HepG2 (cell line): ENCODE measurements around the gene HEXD. TPM values are rescaled to one million over a fixed set of nuclear protein-coding genes. Genes with fewer than 3 reads are reported as not detected.
"Not testable (repeated sequence)": the region's sequence is repeated elsewhere in the genome, so short reads cannot be mapped to it uniquely, and the experiment has no call there.

Source experiments
- ATAC-seq: fragments of 200-7000 bp; cut with Tn5 transposase; 3 replicates; pipeline ENCODE4 v1.9.1; 2020; ENCODE audit warnings: mild to moderate bottlenecking, moderate library complexity
- BruUV-seq: library from RNA; stranded (reverse); fragments of 400-500 nt; replicated peaks from 2 replicates; lab custom pipeline; 2021; lab: Mats Ljungman, UMichigan
- CTCF ChIA-PET: fragments of 300-600 bp; formaldehyde crosslinking; extraction: SDS; loops from one replicate; lab custom pipeline; 2021; ENCODE audit warnings: low total read pairs, inconsistent platforms, low intra/inter-chr PET ratio; lab: Yijun Ruan, JAX
- POLR2A ChIA-PET: fragments of 350-600 bp; sonication (Branson Sonifier 250); formaldehyde crosslinking; loops from one replicate; lab custom pipeline; 2020; ENCODE audit warnings: antibody characterized with exemption, inconsistent platforms; lab: Yijun Ruan, JAX
- DNase-seq: peaks from one replicate; pipeline ENCODE4 v3.0.0-alpha.2; 2015; ENCODE audit warnings: low spot score
- FAIRE-seq: peaks from 3 replicates; lab custom pipeline; 2011; peaks lifted over from hg19 to GRCh38; lab: Jason Lieb, UNC
- H2AFZ ChIP-seq: one replicate; pipeline ENCODE4 v1.6.1; 2011; ENCODE audit warnings: low read length, inconsistent platforms
- H3K27ac ChIP-seq: fragments of 300-600 bp; 3 replicates; pipeline ENCODE4 v1.8.0; 2011; ENCODE audit warnings: mixed run types, mild to moderate bottlenecking, mixed read lengths, low read length, inconsistent platforms; ENCODE audit not compliant: insufficient read depth; ENCODE audit errors: extremely low read length
- H3K27me3 ChIP-seq, 2 experiments: fragments of 200-600 bp in 1 of 2; 2 replicates in 1 of 2; 3 replicates in 1 of 2; pipeline versions ENCODE4 v1.6.0 to v1.8.0; 2011; ENCODE audit warnings: low read length in 2 of 2, mild to moderate bottlenecking in 2 of 2, moderate library complexity in 2 of 2, inconsistent platforms in 1 of 2; ENCODE audit not compliant: insufficient read depth in 2 of 2, control insufficient read depth in 1 of 2
- H3K36me3 ChIP-seq, 2 experiments: fragments of 200-600 bp in 1 of 2; replicated peaks in 1 of 2; 2 replicates in 1 of 2; 3 replicates in 1 of 2; pipeline versions ENCODE4 v1.5.1 to v1.8.0; 2011; ENCODE audit warnings: low read length in 2 of 2, inconsistent platforms in 1 of 2; ENCODE audit not compliant: insufficient read depth in 2 of 2, control insufficient read depth in 1 of 2
- H3K4me1 ChIP-seq: 2 replicates; pipeline ENCODE4 v1.5.1; 2012; ENCODE audit warnings: low read length, inconsistent platforms; ENCODE audit not compliant: insufficient read depth
- H3K4me2 ChIP-seq: 2 replicates; pipeline ENCODE4 v1.6.0; 2011; ENCODE audit warnings: low read depth, low read length, inconsistent platforms
- H3K4me3 ChIP-seq, 3 experiments: fragments of 200-600 bp in 1 of 3; sonication (generic), shearing (Covaris generic) in 1 of 3; replicated peaks in 1 of 3; 2 replicates each; pipeline ENCODE4 v1.5.1; 2011 to 2016; ENCODE audit warnings: low read length in 3 of 3, inconsistent platforms in 2 of 3, low read depth in 2 of 3, mild to moderate bottlenecking in 2 of 3, control low read depth in 1 of 3, mixed read lengths in 1 of 3; ENCODE audit not compliant: insufficient read depth in 1 of 3
- H3K79me2 ChIP-seq: one replicate; pipeline ENCODE4 v1.6.1; 2011; ENCODE audit warnings: low read length, inconsistent platforms; ENCODE audit not compliant: insufficient read depth
- H3K9ac ChIP-seq: 2 replicates; pipeline ENCODE4 v1.6.0; 2011; ENCODE audit warnings: mild to moderate bottlenecking, low read depth, low read length, inconsistent platforms; ENCODE audit not compliant: insufficient read depth
- H3K9me3 ChIP-seq: 2 replicates; pipeline ENCODE4 v1.5.1; 2012; ENCODE audit warnings: mild to moderate bottlenecking, low read length
- H4K20me1 ChIP-seq: 2 replicates; pipeline ENCODE4 v1.6.0; 2011; ENCODE audit warnings: inconsistent platforms, mild to moderate bottlenecking, low read length, moderate library complexity; ENCODE audit not compliant: insufficient read depth
- ASH2L ChIP-seq: fragments of 300-600, 200-600 bp; sonication (generic); IDR thresholded peaks from 2 replicates; pipeline ENCODE4 v1.7.0; 2017; ENCODE audit warnings: low read depth, mild to moderate bottlenecking, moderate library complexity, mixed read lengths, low read length; ENCODE audit not compliant: insufficient read length
- BCL6 ChIP-seq: IDR thresholded peaks from 2 replicates; pipeline ENCODE4 v1.6.1; 2016; ENCODE audit warnings: missing genetic modification reagents, missing compliant biosample characterization
- PAXIP1 ChIP-seq: sonication (generic); formaldehyde crosslinking; conservative IDR thresholded peaks from 2 replicates; pipeline ENCODE4 v1.4.0; 2020; ENCODE audit warnings: mild to moderate bottlenecking, missing genetic modification reagents, moderate library complexity
- RARA ChIP-seq: IDR thresholded peaks from 2 replicates; pipeline ENCODE4 v1.6.1; 2016; ENCODE audit warnings: missing genetic modification reagents, missing compliant biosample characterization
- SOX13 ChIP-seq, 3 experiments: fragments of 450-650 bp in 1 of 3; sonication (generic) in 1 of 3; formaldehyde crosslinking in 1 of 3; IDR thresholded peaks in 2 of 3; conservative IDR thresholded peaks in 1 of 3; 2 replicates each; pipeline versions ENCODE4 v1.5.0 to v1.6.1; 2016 to 2020; ENCODE audit warnings: antibody characterized with exemption in 1 of 3, mild to moderate bottlenecking in 1 of 3, missing compliant biosample characterization in 1 of 3, missing genetic modification reagents in 1 of 3, moderate library complexity in 1 of 3
- SOX6 ChIP-seq, 2 experiments: fragments of 450-650 bp in 1 of 2; sonication (generic) in 1 of 2; formaldehyde crosslinking in 1 of 2; IDR thresholded peaks; 2 replicates each; pipeline versions ENCODE4 v1.4.0 to v1.6.1; 2017 to 2020; ENCODE audit warnings: antibody characterized with exemption in 1 of 2, mild to moderate bottlenecking in 1 of 2, missing genetic modification reagents in 1 of 2
- WGBS: methylation state at CpG from one replicate; pipeline ENCODE4 v1.1.6; 2017; ENCODE audit warnings: low lambda C conversion rate; 5-methylcytosine and 5-hydroxymethylcytosine counted together
- in situ Hi-C: cut with HindIII; loops from 2 replicates; pipeline ENCODE4 v1.10.0; 2017; ENCODE audit warnings: low pct_unique_long_range_greater_than_20kb; ENCODE audit not compliant: extremely low pct_ligation_motif_present
- intact Hi-C: fragments of 100-400 bp; cut with micrococcal nuclease; formaldehyde crosslinking; loops from one replicate; pipeline ENCODE4 v1.10.0; 2022; ENCODE audit not compliant: unreplicated experiment
- polyA plus RNA-seq, 8 experiments: library from polyadenylated mRNA; depleted of rRNA in 3 of 8; stranded (reverse) in 7 of 8; unstranded in 1 of 8; fragments of >200 nt; fragmentation: Illumina TruSeq in 4 of 8; extraction: Trizol in 4 of 8; gene quantifications; 2 replicates each; pipeline versions ENCODE4 v1.2.1 to v1.2.3, GENCODE V29; 2011 to 2016; ENCODE audit warnings: low read depth in 4 of 8, missing spikeins in 1 of 8, mixed read lengths in 1 of 8; ENCODE audit not compliant: insufficient read depth in 1 of 8
- total RNA-seq, 5 experiments: library from RNA; depleted of rRNA; stranded (reverse); fragments of >200 nt; fragmentation: Illumina TruSeq; extraction: Trizol; gene quantifications; 2 replicates each; pipeline ENCODE4 v1.2.3, GENCODE V29; 2016; ENCODE audit warnings: low read depth in 1 of 5
- TF ChIP-seq, protein P1 (sequence below): sonication (generic); formaldehyde crosslinking; IDR thresholded peaks from 2 replicates; pipeline ENCODE4 v1.4.0; 2020; ENCODE audit warnings: missing genetic modification reagents, mild to moderate bottlenecking, borderline replicate concordance

Gene HEXD
- total and polyA plus RNA-seq, 2 of the 13 experiments (the other 11 are each of a cell fraction or from before 2014, with no cell fraction given), result 22.3 to 41.8 TPM

GRCh38 chr17:82377294-82377693 is 40.9 kb upstream of the HEXD start:
- H4K20me1 ChIP-seq; FAIRE-seq; intact Hi-C loops; DNase-seq; H3K4me3 ChIP-seq; H3K27ac ChIP-seq; H3K79me2 ChIP-seq; H3K36me3 ChIP-seq; H3K9me3 ChIP-seq; CTCF ChIA-PET; H3K9ac ChIP-seq; ATAC-seq; H2AFZ ChIP-seq; in situ Hi-C loops; BruUV-seq; TF ChIP-seq SOX13, SOX6 (IDR thresholded peaks at IDR 0.05): not testable (repeated sequence)
- Histone ChIP-seq H3K4me1 (peaks cover 78% of the 10 kb centered on the region), H3K27me3 (peaks cover 2 to 26% of the 10 kb centered on the region in 2 experiments; a peak in 4 of 5 replicates), H3K4me2 (peak overlapping the region; percentile 15; the same call in 1 of the 2 replicates)
- WGBS, result 17% methylated on average over 3 of the region's 5 CpGs
- POLR2A ChIA-PET, result interaction anchor here (1.9 kb wide), 1 partner anchor 28 kb away, joined by 8 read pairs; no protein-coding TSS in a partner anchor
- TF ChIP-seq, protein P1, sequence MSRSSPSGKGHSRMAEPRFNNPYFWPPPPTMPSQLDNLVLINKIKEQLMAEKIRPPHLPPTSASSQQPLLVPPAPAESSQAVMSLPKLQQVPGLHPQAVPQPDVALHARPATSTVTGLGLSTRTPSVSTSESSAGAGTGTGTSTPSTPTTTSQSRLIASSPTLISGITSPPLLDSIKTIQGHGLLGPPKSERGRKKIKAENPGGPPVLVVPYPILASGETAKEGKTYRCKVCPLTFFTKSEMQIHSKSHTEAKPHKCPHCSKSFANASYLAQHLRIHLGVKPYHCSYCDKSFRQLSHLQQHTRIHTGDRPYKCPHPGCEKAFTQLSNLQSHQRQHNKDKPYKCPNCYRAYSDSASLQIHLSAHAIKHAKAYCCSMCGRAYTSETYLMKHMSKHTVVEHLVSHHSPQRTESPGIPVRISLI (CRISPR knock-in tag), result peak; percentile 33; the same call in 1 of the 2 replicates
- TF ChIP-seq SOX13 (CRISPR knock-in tag; conservative IDR thresholded peaks at IDR 0.05 in 1 of 2, IDR thresholded peaks at IDR 0.05 in 1 of 2) (0 out of 4 replicates have a peak, but pooled peaks of 1 of the 2 experiments have one; percentile 40), RARA (0 out of 2 replicates have a peak, but pooled peaks have one; percentile 25), PAXIP1 (CRISPR knock-in tag) (0 out of 2 replicates have a peak, but pooled peaks have one; percentile 14), SOX6 (CRISPR knock-in tag; IDR thresholded peaks at IDR 0.05) (peak; percentile 51; the same call in 1 of the 2 replicates), BCL6 (CRISPR knock-in tag) (peak; percentile 69), ASH2L (peak; percentile 9)
